ENCODE results near the gene LRCH3. TPM values are rescaled to one million over a fixed set of nuclear protein-coding genes. Genes with fewer than 3 reads are reported as not detected.

Gene LRCH3
- total RNA-seq, 1 experiment from 2014 or later: 63.6 TPM

DNA sequence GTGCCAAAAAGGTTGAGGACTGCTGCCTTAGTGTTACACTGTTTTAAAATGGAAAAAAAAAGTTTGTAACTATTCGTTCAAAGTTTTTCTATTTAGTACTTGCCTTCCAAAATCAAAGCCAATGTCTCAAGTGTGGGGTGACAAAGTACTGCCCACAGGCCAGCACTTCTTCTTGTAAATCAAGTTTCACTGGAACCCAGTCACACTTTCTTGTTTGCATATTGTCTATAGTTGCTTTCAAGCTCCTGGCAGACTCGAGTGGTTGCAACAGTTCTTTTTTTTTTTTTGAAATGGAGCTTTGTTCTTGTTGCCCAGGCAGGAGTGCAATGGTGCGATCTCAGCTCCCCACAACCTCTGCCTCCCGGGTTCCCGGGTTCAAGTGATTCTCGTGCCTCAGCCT, 83.6 kb downstream of the LRCH3 start (continued):
- TF ChIP-seq, protein P1, sequence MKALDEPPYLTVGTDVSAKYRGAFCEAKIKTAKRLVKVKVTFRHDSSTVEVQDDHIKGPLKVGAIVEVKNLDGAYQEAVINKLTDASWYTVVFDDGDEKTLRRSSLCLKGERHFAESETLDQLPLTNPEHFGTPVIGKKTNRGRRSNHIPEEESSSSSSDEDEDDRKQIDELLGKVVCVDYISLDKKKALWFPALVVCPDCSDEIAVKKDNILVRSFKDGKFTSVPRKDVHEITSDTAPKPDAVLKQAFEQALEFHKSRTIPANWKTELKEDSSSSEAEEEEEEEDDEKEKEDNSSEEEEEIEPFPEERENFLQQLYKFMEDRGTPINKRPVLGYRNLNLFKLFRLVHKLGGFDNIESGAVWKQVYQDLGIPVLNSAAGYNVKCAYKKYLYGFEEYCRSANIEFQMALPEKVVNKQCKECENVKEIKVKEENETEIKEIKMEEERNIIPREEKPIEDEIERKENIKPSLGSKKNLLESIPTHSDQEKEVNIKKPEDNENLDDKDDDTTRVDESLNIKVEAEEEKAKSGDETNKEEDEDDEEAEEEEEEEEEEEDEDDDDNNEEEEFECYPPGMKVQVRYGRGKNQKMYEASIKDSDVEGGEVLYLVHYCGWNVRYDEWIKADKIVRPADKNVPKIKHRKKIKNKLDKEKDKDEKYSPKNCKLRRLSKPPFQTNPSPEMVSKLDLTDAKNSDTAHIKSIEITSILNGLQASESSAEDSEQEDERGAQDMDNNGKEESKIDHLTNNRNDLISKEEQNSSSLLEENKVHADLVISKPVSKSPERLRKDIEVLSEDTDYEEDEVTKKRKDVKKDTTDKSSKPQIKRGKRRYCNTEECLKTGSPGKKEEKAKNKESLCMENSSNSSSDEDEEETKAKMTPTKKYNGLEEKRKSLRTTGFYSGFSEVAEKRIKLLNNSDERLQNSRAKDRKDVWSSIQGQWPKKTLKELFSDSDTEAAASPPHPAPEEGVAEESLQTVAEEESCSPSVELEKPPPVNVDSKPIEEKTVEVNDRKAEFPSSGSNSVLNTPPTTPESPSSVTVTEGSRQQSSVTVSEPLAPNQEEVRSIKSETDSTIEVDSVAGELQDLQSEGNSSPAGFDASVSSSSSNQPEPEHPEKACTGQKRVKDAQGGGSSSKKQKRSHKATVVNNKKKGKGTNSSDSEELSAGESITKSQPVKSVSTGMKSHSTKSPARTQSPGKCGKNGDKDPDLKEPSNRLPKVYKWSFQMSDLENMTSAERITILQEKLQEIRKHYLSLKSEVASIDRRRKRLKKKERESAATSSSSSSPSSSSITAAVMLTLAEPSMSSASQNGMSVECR (CRISPR knock-in tag; IDR thresholded peaks at IDR 0.05; ENCODE audit: borderline replicate concordance): no peak
- TF ChIP-seq, protein P2, sequence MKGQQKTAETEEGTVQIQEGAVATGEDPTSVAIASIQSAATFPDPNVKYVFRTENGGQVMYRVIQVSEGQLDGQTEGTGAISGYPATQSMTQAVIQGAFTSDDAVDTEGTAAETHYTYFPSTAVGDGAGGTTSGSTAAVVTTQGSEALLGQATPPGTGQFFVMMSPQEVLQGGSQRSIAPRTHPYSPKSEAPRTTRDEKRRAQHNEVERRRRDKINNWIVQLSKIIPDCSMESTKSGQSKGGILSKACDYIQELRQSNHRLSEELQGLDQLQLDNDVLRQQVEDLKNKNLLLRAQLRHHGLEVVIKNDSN (CRISPR knock-in tag; IDR thresholded peaks at IDR 0.05): no peak
- TF ChIP-seq PRRX2 (CRISPR knock-in tag; IDR thresholded peaks at IDR 0.05) (no peak), TCF7 (CRISPR knock-in tag; IDR thresholded peaks at IDR 0.05; ENCODE audit: low read depth) (no peak), ZNF138 (CRISPR knock-in tag; conservative IDR thresholded peaks at IDR 0.05) (no peak), NFE2L1 (CRISPR knock-in tag; IDR thresholded peaks at IDR 0.05) (no peak), FOXP1 (CRISPR knock-in tag; IDR thresholded peaks at IDR 0.05; ENCODE audit: borderline replicate concordance) (no peak), NR2C2 (CRISPR knock-in tag; IDR thresholded peaks at IDR 0.05) (no peak)

DNA sequence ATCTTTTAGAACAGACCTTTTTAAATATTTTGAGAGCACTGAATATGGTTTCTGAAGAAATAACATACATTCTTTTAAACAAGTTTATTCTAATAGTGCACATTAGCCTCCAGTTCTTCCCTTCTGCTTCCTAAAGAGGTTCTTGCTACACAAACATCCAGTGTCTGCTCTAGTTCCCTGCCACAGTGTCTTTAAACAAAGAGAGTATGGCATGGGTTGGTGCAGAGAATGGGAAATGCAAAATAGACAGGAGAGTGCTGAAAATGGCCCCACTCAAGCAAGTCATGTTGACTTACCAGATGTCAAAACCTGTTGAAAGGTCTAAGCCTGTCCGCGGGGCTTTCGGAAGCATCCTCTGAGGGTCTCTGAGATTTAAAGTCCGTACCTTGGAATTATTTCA, 86.8 kb downstream of the LRCH3 start:
- Mint-ChIP-seq H3K4me1 (peaks cover 30% of the 10 kb centered on the region), H3K4me3 (no peak overlapping the region), H3K27me3 (ENCODE audit: low read depth) (peaks cover 21% of the 10 kb centered on the region), H3K9me3 (peaks cover 21% of the 10 kb centered on the region), H3K36me3 (peaks cover 56% of the 10 kb centered on the region), H3K27ac (no peak overlapping the region)
- ATAC-seq (no peak), DNase-seq (ENCODE audit: low spot score) (no peak)
- TF ChIP-seq, protein P3, sequence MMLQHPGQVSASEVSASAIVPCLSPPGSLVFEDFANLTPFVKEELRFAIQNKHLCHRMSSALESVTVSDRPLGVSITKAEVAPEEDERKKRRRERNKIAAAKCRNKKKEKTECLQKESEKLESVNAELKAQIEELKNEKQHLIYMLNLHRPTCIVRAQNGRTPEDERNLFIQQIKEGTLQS (CRISPR knock-in tag; conservative IDR thresholded peaks at IDR 0.05): no peak
- TF ChIP-seq CREM (CRISPR knock-in tag; IDR thresholded peaks at IDR 0.05) (no peak), SOX15 (CRISPR knock-in tag; IDR thresholded peaks at IDR 0.05) (no peak), GABPB1 (CRISPR knock-in tag; IDR thresholded peaks at IDR 0.05) (no peak), MXD4 (CRISPR knock-in tag; IDR thresholded peaks at IDR 0.05; ENCODE audit: borderline replicate concordance) (no peak), ATF1 (CRISPR knock-in tag; IDR thresholded peaks at IDR 0.05) (no peak), FOXJ3 (CRISPR knock-in tag; IDR thresholded peaks at IDR 0.05; ENCODE audit: borderline replicate concordance) (no peak)
- ChIA-PET CTCF (no interaction called here), POLR2A (no interaction called here)

DNA sequence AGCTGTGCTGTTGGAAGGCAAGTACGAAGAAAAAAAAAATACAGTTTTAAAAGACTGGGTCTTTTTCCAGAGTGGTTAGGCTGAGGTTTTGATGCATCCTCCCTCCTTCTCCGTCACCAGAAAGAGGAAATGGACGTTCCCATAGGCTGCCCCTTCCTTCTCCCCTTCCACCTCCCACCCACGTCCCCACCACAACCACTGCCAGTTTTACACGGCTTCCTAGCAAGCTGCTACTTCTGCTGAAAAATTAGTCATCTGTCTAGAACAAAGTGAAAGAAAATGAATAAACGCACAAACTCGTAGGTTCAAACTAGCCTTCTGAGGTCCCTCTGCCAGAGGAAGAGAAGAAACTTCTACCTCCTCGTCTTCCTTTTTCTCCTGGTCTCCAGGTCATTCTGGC, 87.4 kb downstream of the LRCH3 start:
- ChIA-PET POLR2A (no interaction called here), CTCF (no interaction called here)
- H3K36me3 Mint-ChIP-seq: peaks cover 52% of the 10 kb centered on the region
- H3K9me3 Mint-ChIP-seq: peaks cover 16% of the 10 kb centered on the region
- peaks cover 21% of the 10 kb centered on the region for H3K27me3 Mint-ChIP-seq (ENCODE audit: low read depth)
- ATAC-seq (no peak), DNase-seq (ENCODE audit: low spot score) (no peak)
- peaks cover 35% of the 10 kb centered on the region for H3K4me1 Mint-ChIP-seq
- H3K27ac Mint-ChIP-seq: no peak overlapping the region
- no peak overlapping the region for H3K4me3 Mint-ChIP-seq
- TF ChIP-seq, protein P4, sequence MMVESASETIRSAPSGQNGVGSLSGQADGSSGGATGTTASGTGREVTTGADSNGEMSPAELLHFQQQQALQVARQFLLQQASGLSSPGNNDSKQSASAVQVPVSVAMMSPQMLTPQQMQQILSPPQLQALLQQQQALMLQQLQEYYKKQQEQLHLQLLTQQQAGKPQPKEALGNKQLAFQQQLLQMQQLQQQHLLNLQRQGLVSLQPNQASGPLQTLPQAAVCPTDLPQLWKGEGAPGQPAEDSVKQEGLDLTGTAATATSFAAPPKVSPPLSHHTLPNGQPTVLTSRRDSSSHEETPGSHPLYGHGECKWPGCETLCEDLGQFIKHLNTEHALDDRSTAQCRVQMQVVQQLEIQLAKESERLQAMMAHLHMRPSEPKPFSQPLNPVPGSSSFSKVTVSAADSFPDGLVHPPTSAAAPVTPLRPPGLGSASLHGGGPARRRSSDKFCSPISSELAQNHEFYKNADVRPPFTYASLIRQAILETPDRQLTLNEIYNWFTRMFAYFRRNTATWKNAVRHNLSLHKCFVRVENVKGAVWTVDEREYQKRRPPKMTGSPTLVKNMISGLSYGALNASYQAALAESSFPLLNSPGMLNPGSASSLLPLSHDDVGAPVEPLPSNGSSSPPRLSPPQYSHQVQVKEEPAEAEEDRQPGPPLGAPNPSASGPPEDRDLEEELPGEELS (CRISPR knock-in tag; IDR thresholded peaks at IDR 0.05): no peak
- no peak for TF ChIP-seq ZNF317 (CRISPR knock-in tag; IDR thresholded peaks at IDR 0.05; ENCODE audit: borderline replicate concordance, low read depth)
- no peak for TF ChIP-seq ETV6 (CRISPR knock-in tag; IDR thresholded peaks at IDR 0.05)
- no peak for TF ChIP-seq ZNF138 (CRISPR knock-in tag; conservative IDR thresholded peaks at IDR 0.05)
- no peak for TF ChIP-seq ZNF671 (CRISPR knock-in tag; IDR thresholded peaks at IDR 0.05)
- TF ChIP-seq, protein P5, sequence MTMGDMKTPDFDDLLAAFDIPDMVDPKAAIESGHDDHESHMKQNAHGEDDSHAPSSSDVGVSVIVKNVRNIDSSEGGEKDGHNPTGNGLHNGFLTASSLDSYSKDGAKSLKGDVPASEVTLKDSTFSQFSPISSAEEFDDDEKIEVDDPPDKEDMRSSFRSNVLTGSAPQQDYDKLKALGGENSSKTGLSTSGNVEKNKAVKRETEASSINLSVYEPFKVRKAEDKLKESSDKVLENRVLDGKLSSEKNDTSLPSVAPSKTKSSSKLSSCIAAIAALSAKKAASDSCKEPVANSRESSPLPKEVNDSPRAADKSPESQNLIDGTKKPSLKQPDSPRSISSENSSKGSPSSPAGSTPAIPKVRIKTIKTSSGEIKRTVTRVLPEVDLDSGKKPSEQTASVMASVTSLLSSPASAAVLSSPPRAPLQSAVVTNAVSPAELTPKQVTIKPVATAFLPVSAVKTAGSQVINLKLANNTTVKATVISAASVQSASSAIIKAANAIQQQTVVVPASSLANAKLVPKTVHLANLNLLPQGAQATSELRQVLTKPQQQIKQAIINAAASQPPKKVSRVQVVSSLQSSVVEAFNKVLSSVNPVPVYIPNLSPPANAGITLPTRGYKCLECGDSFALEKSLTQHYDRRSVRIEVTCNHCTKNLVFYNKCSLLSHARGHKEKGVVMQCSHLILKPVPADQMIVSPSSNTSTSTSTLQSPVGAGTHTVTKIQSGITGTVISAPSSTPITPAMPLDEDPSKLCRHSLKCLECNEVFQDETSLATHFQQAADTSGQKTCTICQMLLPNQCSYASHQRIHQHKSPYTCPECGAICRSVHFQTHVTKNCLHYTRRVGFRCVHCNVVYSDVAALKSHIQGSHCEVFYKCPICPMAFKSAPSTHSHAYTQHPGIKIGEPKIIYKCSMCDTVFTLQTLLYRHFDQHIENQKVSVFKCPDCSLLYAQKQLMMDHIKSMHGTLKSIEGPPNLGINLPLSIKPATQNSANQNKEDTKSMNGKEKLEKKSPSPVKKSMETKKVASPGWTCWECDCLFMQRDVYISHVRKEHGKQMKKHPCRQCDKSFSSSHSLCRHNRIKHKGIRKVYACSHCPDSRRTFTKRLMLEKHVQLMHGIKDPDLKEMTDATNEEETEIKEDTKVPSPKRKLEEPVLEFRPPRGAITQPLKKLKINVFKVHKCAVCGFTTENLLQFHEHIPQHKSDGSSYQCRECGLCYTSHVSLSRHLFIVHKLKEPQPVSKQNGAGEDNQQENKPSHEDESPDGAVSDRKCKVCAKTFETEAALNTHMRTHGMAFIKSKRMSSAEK (CRISPR knock-in tag; IDR thresholded peaks at IDR 0.05; ENCODE audit: borderline replicate concordance): no peak
- TF ChIP-seq ZNF416 (CRISPR knock-in tag; IDR thresholded peaks at IDR 0.05): no peak
- TF ChIP-seq, protein P6, sequence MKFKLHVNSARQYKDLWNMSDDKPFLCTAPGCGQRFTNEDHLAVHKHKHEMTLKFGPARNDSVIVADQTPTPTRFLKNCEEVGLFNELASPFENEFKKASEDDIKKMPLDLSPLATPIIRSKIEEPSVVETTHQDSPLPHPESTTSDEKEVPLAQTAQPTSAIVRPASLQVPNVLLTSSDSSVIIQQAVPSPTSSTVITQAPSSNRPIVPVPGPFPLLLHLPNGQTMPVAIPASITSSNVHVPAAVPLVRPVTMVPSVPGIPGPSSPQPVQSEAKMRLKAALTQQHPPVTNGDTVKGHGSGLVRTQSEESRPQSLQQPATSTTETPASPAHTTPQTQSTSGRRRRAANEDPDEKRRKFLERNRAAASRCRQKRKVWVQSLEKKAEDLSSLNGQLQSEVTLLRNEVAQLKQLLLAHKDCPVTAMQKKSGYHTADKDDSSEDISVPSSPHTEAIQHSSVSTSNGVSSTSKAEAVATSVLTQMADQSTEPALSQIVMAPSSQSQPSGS (CRISPR knock-in tag; IDR thresholded peaks at IDR 0.05; ENCODE audit: borderline replicate concordance, low read depth): no peak
- TF ChIP-seq NR3C1 (CRISPR knock-in tag; conservative IDR thresholded peaks at IDR 0.05; ENCODE audit: low read depth): no peak

Measured in WTC11 (cell line).